ENCODE results near the gene DSTN. TPM values are rescaled to one million over a fixed set of nuclear protein-coding genes. Genes with fewer than 3 reads are reported as not detected.
"Not testable (repeated sequence)": the region's sequence is repeated elsewhere in the genome, so short reads cannot be mapped to it uniquely, and the experiment has no call there.

DSTN gene
- total RNA-seq, 1 donor from 2014 or later: 258 TPM

DNA sequence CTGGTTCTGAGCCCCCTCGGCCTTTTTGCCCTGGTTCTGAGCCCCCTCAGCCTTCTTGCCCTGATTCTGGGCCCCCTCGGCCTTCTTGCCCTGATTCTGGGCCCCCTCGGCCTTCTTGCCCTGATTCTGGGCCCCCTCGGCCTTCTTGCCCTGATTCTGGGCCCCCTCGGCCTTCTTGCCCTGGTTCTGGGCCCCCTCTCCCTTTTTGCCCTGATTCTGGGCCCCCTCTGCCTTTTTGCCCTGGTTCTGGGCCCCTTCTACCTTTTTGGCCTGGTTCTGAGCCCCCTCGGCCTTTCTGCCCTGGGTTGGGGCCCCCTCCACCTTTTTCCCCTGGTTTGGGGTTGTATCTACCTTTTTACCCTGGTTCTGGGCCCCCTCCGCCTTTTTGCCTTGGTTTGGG lies 89.5 kb downstream of the DSTN start:
- not testable (repeated sequence) for FAIRE-seq; DNase-seq (ENCODE audit: low spot score in 2 of 2)

Other genes with a start within 250 kb of the DSTN start
- gene BFSP1, start 38.7 kb upstream of the DSTN start, total RNA-seq: 0.41 TPM
- 6.1 TPM for gene RRBP1, start 112.2 kb downstream of the DSTN start, total RNA-seq
- not detected for gene BANF2, start 129.9 kb downstream of the DSTN start, total RNA-seq